ENCODE results near the gene BEAN1.
"Not testable (repeated sequence)": the region's sequence is repeated elsewhere in the genome, so short reads cannot be mapped to it uniquely, and the experiment has no call there.

BEAN1 gene

DNA sequence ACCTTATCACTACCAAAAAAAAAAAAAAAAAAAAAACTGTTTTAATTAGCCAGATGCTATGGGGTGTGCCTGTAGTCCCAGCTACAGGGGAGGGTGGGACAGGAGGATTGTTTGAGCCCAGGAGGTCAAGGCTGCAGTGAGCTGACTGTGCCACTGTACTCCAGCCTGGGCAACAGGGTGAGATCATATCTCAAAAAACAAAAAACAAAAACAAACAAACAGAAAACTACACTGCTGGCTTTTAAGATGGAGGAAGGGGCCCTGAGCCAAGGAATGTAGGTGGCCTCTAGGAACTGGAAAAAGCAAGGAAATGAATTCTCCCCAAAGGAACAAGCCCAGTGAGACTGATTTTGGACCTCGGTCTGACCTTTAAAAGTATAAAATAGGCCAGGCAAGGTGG lies 61.4 kb downstream of the BEAN1 start:
- no peak for DNase-seq

DNA sequence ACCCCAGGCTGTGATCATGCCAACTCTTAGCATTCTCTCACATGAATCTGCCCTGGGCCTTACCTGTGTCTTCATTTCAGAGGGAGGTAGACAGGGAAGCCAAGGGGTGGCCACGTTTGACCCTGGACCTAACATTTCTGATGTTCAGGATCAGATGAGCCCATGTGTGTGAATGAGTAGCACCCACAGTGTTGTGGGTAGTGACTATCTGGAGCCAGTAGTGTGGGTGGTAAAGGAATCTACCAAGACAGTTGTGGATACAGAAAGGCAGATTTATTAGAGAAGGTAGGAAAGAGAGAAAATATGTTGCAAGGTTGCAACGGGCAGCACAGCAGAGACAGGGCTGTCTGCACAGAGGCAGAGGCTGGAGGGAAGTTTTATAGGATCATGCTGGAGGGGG lies 62.3 kb downstream of the BEAN1 start:
- no peak for DNase-seq

DNA sequence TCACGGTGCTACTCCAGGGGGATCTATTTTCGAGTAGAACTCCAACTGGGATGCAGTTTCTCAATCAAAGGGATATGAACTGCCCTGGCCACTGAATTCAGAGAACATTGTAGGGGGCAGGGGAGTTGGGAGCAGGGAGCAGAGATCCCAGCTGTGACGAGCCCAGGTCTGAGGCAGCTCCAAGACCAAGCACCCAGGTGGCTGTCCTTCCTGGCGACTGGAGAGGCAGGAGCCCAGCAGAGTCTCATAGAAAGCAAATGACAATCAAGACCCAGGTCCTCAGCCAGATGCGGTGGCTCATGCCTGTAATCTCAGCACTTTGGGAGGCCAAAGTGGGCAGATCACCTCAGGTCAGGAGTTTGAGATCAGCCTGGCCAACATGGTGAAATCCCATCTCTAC lies 62.7 kb downstream of the BEAN1 start:
- no peak for DNase-seq

DNA sequence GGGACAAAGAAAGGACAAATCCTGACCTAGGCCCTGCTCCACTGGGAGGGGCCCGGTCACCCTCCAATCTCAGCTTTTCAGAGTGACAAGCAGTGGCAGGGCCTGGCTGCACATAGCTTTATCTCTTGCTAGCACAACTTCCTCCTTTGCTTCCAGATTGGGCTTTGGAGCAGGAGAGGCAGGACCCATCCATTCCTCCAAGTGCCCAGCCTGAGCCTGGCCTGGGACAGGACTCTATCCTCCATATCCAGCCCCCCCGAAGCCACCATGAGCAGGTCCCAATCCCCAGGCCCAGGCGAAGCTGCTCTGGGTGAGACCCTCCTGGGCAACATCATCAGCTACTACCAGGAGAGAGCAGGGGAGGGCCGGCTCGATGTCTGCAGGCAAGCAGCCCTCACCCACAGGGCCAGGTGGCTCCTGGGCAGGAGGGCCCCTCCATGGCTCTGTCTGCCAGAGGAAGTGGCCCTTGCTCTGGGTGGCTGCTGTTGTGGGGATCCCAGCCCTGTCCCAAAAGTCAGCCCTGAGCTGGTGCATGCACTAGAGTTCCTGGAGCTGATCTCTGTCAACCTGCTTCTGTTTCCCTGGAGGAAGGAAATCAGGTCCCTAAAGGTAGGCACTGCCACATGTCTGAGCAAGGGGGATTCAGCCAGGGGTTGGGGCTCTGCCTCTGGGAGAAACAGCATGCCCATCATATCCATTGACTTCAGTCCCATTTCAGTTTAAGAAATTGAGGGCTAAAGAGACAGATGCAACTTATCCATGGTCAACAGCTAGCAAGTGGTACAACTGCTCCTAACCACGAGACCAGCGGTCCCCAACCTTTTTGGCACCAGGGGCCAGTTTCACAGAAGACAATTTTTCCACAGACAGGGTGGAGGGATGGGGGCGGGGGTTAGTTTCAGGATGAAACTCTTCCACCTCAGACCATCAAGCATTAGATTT lies 64.0 kb downstream of the BEAN1 start:
- DNase-seq = no peak

DNA sequence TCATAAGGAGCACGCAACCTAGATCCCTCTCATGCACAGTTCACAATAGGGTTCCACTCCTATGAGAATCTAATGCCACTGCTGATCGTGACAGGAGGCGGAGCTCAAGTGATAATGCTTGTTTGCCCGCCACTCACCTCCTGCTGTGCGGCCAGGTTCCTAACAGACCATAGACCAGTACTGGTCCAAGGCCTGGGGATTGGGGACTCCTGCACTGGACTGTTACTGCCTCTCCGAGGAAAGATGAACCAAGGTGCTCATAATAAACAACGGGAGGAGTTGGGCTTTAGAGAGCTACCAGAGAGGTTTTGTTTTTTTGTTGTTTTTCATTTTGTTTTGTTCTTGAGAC lies 64.6 kb downstream of the BEAN1 start:
- DNase-seq = no peak

DNA sequence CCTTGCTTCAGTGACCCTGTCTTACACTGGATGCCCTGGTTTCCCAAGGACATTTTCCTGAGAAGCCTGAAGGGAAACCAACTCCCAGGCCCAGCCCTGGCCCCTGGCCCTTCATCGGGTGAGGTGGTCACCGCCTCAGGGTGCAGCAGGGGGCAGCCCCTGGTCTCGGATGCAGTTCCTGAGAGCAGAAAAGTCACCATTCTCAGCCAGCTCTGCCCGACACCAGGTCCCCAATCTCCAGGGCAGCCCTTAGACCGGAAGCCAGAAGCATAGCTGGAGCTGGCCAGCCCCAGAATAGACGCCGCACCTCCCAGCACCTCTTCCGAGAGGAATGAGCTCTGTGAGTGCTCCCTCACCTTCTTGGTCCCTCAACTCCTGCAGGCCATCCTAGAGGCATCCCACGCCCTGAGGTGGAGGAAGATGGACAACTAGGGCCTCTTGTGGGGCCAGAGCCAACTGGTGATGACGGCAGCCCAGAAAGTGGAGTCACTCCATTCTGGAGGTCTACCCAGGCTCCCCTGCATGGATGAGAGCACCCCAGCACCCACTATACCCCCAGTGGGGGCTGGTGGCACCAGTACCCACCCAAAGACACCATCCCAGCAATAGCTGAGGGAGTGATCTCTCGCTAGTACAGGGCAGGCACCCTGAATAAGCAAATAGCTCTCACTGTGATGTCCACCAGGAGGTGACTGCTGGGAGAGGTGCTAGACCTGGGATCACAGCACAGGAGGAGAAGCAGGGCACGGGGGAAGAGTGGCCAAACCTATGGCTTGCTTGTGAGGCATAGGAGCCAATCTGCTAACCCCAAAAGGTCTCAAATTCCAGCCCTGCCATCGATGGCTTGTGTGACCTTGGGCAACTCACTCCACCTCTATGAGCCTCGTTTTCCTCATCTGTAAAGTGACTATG lies 66.7 kb downstream of the BEAN1 start:
- DNase-seq = no peak

DNA sequence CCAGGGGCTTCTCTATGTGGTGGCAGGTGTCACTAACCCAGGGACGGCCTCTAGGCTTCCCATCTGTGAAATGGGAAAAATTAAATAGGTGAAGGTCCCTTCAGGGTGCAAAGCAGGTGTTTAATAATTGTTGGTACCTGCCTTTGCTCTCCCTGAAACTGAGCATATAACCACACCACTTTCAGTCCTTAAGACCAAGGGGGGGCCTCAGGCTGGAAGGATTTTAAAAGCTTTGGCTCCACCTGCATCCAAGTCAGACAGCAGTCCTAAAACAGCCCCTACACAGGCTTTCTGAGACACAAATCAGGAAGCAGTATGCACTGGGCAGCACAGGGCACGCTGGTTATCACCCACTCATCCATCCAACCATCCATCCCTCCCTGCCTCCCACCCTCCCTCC lies 67.8 kb downstream of the BEAN1 start:
- no peak for DNase-seq

DNA sequence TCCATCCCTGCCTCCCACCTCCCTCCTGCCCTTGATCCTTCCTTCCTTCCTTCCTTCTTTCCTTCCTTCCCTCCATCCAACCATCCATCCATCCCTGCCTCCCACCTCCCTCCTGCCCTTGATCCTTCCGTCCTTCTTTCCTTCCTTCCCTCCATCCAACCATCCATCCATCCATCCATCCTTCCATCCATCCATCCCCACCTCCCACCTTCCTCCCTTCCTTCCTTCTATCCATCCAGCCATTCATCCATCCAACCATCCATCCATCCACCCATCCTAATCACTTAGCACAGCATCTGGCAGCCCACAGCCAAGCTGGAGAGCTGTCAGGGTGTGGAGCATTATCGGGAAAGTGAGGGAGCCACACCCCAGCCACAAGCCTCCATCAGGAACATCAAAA lies 68.3 kb downstream of the BEAN1 start:
- no peak for DNase-seq

DNA sequence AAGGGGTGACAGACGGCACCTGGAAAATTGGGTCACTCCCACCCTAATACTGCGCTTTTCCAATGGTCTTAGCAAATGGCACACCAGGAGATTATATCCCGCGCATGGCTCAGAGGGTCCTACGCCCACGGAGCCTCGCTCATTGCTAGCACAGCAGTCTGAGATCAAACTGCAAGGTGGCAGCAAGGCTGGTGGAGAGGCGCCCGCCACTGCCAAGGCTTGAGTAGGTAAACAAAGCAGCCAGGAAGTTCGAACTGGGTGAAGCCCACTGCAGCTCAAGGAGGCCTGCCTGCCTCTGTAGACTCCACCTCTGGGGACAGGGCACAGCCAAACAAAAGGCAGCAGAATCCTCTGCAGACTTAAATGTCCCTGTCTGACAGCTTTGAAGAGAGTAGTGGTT lies 69.1 kb downstream of the BEAN1 start:
- not testable (repeated sequence) for DNase-seq

DNA sequence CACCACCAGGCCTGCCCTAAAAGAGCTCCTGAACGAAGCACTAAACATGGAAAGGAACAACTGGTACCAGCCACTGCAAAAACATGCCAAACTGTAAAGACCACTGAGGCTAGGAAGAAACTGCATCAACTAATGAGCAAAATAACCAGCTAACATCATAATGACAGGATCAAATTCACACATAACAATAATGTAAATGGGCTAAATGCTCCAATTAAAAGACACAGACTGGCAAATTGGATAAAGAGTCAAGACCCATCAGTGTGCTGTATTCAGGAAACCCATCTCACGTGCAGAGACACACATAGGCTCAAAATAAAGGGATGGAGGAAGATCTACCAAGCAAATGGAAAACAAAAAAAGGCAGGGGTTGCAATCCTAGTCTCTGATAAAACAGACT lies 70.8 kb downstream of the BEAN1 start:
- not testable (repeated sequence) for DNase-seq

DNA sequence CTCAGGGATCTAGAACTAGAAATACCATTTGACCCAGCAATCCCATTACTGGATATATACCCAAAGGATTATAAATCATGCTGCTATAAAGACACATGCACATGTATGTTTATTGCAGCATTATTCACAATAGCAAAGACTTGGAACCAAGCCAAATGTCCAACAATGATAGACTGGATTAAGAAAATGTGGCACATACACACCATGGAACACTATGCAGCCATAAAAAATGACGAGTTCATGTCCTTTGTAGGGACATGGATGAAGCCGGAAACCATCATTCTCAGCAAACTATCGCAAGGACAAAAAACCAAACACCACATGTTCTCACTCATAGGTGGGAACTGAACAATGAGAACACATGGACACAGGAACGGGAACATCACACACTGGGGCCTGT lies 74.5 kb downstream of the BEAN1 start:
- not testable (repeated sequence) for DNase-seq

DNA sequence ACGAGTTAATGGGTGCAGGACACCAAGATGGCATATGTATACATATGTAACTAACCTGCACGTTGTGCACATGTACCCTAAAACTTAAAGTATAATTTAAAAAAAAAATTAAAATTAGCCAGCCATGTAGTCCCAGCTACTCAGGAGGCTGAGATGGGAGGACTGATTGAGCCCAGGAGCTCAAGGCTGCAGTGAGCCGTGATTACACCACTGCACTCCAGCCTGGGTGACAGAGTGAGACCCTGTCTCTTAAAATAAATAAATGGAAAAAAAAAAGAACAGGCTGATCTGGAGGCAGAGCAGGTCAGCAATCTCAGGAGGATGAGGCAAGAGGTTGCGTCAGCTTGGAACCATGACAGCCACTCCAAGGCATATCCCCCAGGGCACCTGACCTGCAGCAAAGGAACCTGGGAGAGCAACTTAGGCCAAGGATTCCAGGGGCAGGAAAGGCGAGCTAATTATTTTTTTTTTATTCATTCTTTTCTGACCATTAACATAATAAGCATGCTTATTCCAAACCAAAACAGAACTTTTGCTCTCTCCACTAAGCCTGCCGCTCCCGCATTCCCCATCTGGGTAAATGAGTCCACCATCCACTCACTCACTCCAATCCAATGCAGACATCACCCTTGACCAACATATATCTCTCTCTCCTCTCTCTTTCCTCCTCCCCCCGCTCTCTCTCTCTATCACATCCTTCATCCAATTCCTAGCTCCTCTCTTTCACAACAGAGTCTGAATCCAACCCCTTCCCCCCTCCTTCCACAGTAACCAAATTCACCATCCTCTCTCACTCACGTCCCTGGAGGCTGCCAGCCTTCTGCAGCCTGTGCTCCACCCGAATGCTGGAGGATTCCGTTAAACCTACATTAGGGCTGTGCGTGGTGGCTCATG lies 75.2 kb downstream of the BEAN1 start:
- no peak for DNase-seq

DNA sequence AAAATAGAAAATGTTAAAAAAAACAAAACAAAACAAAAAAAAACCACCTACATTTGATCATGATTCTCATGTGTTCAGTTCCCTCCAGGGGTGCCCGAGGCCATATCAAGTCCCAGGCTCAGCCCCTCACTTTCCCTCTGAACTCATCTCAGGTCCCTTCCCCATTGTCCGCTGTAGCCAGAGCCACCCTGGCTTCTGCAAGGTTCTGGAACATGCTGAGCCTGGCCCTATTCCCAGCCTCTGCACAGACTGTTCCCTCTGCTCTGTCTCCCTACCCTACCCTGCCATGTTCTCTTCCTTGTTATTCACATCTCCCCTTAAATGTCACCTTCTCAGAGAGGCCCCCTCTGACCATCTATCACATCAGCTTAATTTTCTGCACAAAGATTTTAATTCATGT lies 75.9 kb downstream of the BEAN1 start:
- no peak for DNase-seq

DNA sequence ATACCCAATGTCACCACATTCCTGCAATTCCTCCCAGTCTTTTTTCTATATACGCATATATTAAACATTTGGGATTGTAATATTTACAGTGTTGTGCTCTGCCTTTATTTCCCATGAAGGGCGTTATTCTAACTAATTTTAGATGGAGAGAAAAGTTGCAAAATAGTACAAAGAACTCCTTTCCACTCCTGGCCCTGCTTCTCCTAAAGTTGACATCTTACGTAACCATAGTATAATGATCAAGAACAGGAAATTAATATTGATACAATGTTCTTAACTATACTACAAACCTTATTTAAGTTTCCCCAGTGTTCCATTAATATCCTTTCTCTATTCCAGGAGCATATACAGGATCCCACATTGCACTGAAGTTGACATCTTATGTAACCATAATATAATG lies 76.5 kb downstream of the BEAN1 start:
- no peak for DNase-seq

DNA sequence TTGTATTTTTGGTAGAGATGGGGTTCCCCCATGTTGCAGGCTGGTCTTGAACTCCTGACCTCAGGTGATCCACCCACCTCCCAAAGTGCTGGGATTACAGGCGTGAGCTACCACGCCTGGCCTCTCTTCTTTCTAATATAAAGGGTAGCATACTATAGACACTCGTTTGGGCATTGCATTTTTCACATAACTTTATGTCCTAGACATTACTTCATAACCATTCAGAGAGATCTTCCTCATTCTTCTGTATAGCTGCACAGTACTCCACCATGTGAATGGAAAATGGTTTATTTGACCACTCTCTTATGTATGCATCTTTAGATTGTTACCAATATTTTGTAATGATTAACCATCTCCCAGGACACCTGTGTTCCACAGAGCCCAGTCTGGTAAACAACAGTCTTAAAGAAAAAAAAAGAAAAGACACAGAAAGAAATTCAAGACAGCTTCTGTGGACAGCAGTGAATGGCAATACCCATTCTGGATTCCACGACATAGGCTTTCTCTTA lies 80.7 kb downstream of the BEAN1 start:
- DNase-seq = no peak

DNA sequence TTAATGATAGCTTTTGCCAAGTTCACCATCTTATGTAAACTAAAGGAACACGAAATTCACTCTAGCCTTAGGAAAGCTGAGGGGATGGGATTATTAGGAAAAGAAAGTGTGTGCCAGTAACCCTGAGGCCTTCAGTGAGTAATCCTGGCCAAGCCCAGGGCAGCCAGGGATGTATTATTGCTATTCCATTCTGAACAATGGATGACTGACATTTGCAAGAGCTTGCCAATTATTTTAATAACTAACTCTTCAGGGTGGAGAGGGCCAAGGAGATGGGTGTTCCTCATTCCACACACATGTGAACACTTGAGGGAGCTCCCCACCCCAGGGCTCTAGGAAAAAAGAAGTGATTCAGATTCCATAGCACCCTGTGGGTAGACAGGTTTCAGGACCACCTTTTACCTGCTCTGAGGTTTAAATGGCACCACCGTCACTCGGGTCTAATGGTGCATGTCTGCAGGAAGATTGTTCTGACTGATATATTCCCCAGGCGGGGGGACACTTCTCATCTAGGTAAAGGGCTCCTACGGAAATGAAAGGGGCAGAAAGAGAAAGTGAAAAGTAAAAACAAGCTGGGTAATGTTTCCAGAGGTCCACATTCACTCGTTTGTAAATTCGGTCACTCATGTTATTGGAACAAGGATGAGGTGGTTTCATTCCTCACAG lies 81.3 kb downstream of the BEAN1 start:
- DNase-seq = peak; percentile 34

DNA sequence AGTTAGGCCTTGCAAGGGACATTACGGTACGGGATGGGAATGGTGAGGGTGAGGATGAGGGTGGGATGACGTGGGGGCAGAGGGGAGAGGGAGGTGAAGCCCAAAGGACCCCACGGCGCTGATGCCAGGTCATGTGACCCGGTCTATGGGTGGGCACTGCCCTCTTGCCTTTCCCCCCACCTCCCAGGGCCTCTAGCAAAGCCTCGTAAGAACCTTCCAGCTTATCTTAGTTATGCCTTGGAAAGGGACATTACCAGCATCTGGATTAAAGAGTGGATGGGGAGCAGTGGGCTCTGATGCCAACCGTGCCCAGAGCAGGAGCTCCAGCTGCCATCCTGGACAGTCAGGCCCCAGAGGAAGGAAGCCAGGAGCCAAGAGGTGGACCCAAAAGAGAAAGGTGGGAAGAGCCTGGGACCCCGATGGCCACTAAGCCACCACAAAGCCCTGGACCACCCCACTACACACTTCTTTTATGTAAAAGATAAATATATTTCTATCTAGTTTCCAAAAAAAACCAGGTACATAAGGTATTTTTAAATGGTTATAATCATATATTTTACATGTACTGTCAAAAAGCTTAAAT lies 81.9 kb downstream of the BEAN1 start:
- no peak for DNase-seq

DNA sequence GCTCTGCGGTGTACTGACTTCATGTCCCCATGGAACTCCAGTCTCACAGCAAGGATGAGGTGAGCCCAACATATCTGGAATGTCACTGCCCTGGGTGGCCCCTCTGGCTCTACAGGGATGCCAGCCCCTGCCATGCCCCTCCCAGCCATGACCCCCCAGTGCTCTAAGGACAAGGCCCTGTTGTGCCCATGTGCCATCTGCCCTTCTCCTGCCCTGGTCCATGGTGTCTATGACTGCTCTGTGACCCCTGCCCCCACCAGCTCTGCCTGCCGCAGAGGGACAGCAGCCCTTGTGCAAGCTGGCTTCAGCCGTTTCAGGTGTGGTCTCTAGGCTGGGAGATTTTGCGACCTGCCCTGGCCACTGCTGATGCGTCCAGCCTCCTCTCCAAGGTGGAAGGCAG lies 82.5 kb downstream of the BEAN1 start:
- no peak for DNase-seq

DNA sequence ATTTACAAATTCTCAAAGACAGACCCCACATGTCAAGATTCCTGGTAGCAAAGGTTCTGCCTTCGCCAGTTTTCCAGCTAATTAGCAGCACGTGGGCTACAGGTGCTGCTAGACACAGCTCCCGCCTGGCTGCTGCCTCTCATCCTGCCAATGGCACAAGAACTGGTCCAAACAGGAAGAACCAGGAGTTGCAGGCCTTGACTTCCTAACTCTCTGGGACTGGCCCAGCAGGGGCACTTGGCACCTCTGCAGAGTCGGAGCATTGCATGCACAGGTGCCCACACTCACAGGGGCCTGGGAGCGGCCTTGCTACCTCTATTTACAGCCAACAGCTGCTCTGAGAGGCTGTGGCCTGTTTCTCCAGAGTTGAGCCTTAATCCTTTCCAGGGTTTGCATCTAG lies 83.2 kb downstream of the BEAN1 start:
- no peak for DNase-seq

DNA sequence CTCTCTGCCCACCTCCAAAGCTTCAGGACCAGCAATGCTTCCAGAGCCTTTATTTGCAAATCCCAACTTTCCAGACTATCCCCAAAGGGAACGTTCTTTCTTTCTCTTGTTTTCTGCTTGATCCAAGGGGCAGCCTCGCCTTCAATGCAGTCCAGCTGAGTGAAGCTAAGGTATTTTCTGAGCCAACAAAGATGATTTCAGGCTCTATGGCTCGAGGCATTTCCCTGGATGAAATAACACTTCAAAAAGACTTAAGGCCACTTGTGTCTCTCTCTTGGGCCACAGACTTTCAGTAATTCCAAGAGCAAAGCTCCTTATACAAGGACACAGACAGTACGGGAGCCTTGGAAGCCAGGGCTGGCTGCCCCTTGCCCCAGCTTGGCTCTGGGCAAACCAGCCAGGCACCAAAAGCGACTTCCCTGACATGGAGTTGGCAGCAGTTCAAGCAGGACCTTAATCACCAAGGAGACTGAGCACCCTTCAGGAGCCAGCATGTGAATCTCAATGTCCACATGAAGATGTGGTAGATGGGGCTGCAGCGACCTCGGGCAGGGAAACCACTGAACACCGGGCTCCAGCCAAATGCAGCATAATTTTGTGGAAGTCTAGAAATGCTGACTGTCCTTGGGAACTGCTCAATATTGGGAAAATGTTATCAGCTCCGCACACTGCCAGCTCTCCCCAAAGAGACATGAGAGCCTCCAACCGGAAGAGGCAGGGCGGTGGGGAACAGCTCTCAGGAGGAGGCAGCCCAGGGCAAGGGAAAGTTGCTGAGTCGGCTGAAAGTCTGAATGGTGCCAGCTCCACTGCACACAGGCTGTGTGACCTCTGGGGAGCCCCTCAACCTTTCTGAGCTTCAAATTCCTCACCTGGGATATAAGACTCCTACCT lies 83.9 kb downstream of the BEAN1 start:
- peak; percentile 29 for DNase-seq
